SU-DHL-6 (cell line): ENCODE data around the gene ZNF618.

ENCODE experiments used
- H2AFZ ChIP-seq: fragments of 200-600 bp; sonication (generic); 2 replicates; pipeline ENCODE4 v1.6.1; 2014; ENCODE audit warnings: low read depth, mild to moderate bottlenecking, moderate library complexity, mixed read lengths, antibody characterized with exemption, low read length; ENCODE audit not compliant: severe bottlenecking
- H3F3A ChIP-seq: fragments of 200-600 bp; shearing (Covaris generic); 2 replicates; pipeline ENCODE4 v1.6.0; 2016; ENCODE audit warnings: antibody characterized with exemption, mild to moderate bottlenecking; ENCODE audit not compliant: insufficient read depth
- H3K27ac ChIP-seq: fragments of 200-600 bp; sonication (generic); 2 replicates; pipeline ENCODE4 v1.5.1; 2016; ENCODE audit warnings: low read depth, mild to moderate bottlenecking, low read length, moderate library complexity, mixed read lengths
- H3K27me3 ChIP-seq: fragments of 200-600 bp; sonication (generic), shearing (Covaris generic); 2 replicates; pipeline ENCODE4 v1.6.0; 2014; ENCODE audit warnings: mild to moderate bottlenecking, low read length
- H3K36me3 ChIP-seq: fragments of 200-600 bp; sonication (generic); 2 replicates; pipeline ENCODE4 v1.6.1; 2014; ENCODE audit warnings: mild to moderate bottlenecking, low read length, mixed read lengths
- H3K4me2 ChIP-seq: fragments of 300-600, 200-600 bp; shearing (Covaris generic), sonication (generic); 2 replicates; pipeline ENCODE4 v1.6.0; 2014; ENCODE audit warnings: low read length, low read depth, mild to moderate bottlenecking; ENCODE audit not compliant: poor library complexity, severe bottlenecking
- H3K4me3 ChIP-seq: fragments of 200-600 bp; sonication (generic); 2 replicates; pipeline ENCODE4 v1.5.1; 2014; ENCODE audit warnings: antibody characterized with exemption, low read length, mild to moderate bottlenecking, mixed read lengths; ENCODE audit not compliant: insufficient read depth, poor library complexity, severe bottlenecking
- H3K79me2 ChIP-seq: fragments of 200-600 bp; sonication (generic); 2 replicates; pipeline ENCODE4 v1.6.1; 2014; ENCODE audit warnings: mild to moderate bottlenecking, low read length, moderate library complexity; ENCODE audit not compliant: insufficient read depth
- H3K9ac ChIP-seq: fragments of 200-600 bp; sonication (generic); 2 replicates; pipeline ENCODE4 v1.7.0; 2014; ENCODE audit warnings: mild to moderate bottlenecking, low read length
- H3K9me2 ChIP-seq: fragments of 200-600 bp; sonication (generic); replicated peaks from 2 replicates; pipeline ENCODE4 v1.6.1; 2014; ENCODE audit warnings: low read length; ENCODE audit not compliant: insufficient read depth
- H3K9me3 ChIP-seq: fragments of 200-600 bp; sonication (generic); 2 replicates; pipeline ENCODE4 v1.6.1; 2014; ENCODE audit warnings: low read length, mixed read lengths; ENCODE audit not compliant: insufficient read depth
- H4K20me1 ChIP-seq: fragments of 200-600 bp; sonication (generic); 2 replicates; pipeline ENCODE4 v1.6.1; 2014; ENCODE audit warnings: low read depth, mild to moderate bottlenecking, antibody characterized with exemption, low read length, moderate library complexity, mixed read lengths
- EZH2phosphoT487 ChIP-seq: fragments of 200-600 bp; sonication (generic), shearing (Covaris generic); conservative IDR thresholded peaks from 2 replicates; pipeline ENCODE4 v1.6.1; 2018; ENCODE audit warnings: mild to moderate bottlenecking, antibody characterized with exemption, low read length, moderate library complexity, mixed read lengths
- TF ChIP-seq, protein P1 (sequence below): fragments of 200-600 bp; sonication (generic); IDR thresholded peaks from one replicate; pipeline ENCODE4 v1.5.1; 2017; ENCODE audit warnings: antibody characterized with exemption, mild to moderate bottlenecking, low read length, moderate library complexity; ENCODE audit not compliant: insufficient read depth, poor library complexity, severe bottlenecking

Gene ZNF618

GRCh38 chr9:113999256-114000062 lies 123.3 kb downstream of the ZNF618 start:
- no peaks in the 10 kb centered on the region for H3K9me3 ChIP-seq
- H3K36me3 ChIP-seq: no peaks in the 10 kb centered on the region
- H3K79me2 ChIP-seq: no peaks in the 10 kb centered on the region
- no peaks in the 10 kb centered on the region for H4K20me1 ChIP-seq
- no peak overlapping the region for H3K27ac ChIP-seq
- H3K27me3 ChIP-seq: no peaks in the 10 kb centered on the region
- no peak overlapping the region for H3K4me2 ChIP-seq
- no peak overlapping the region for H3K9ac ChIP-seq
- H3F3A ChIP-seq: no peaks in the 10 kb centered on the region
- H3K9me2 ChIP-seq: no peaks in the 10 kb centered on the region
- H3K4me3 ChIP-seq: no peak overlapping the region
- H2AFZ ChIP-seq: no peak overlapping the region
- TF ChIP-seq, protein P1, sequence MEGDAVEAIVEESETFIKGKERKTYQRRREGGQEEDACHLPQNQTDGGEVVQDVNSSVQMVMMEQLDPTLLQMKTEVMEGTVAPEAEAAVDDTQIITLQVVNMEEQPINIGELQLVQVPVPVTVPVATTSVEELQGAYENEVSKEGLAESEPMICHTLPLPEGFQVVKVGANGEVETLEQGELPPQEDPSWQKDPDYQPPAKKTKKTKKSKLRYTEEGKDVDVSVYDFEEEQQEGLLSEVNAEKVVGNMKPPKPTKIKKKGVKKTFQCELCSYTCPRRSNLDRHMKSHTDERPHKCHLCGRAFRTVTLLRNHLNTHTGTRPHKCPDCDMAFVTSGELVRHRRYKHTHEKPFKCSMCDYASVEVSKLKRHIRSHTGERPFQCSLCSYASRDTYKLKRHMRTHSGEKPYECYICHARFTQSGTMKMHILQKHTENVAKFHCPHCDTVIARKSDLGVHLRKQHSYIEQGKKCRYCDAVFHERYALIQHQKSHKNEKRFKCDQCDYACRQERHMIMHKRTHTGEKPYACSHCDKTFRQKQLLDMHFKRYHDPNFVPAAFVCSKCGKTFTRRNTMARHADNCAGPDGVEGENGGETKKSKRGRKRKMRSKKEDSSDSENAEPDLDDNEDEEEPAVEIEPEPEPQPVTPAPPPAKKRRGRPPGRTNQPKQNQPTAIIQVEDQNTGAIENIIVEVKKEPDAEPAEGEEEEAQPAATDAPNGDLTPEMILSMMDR: no peak
- TF ChIP-seq EZH2phosphoT487: no peak

- no peaks in the 10 kb centered on the region for H4K20me1 ChIP-seq
- no peaks in the 10 kb centered on the region for H3K79me2 ChIP-seq
- H3K27me3 ChIP-seq: no peaks in the 10 kb centered on the region
- no peak overlapping the region for H3K4me2 ChIP-seq
- H3K9me3 ChIP-seq: no peaks in the 10 kb centered on the region
- no peaks in the 10 kb centered on the region for H3F3A ChIP-seq
- no peak overlapping the region for H3K9ac ChIP-seq
- H2AFZ ChIP-seq: no peak overlapping the region
- no peak overlapping the region for H3K4me3 ChIP-seq
- TF ChIP-seq, protein P1: no peak
- no peak for TF ChIP-seq EZH2phosphoT487
- no peak overlapping the region for H3K27ac ChIP-seq
- H3K36me3 ChIP-seq: no peaks in the 10 kb centered on the region
- H3K9me2 ChIP-seq: no peaks in the 10 kb centered on the region
These were observed 124.0 kb downstream of the ZNF618 start for GRCh38 chr9:114000063-114000454.

- H3K4me3 ChIP-seq: no peak overlapping the region
- H3K36me3 ChIP-seq: no peaks in the 10 kb centered on the region
- H3K27me3 ChIP-seq: no peaks in the 10 kb centered on the region
- no peak overlapping the region for H3K4me2 ChIP-seq
- no peak overlapping the region for H3K9ac ChIP-seq
- no peak overlapping the region for H3K27ac ChIP-seq
- H3F3A ChIP-seq: no peaks in the 10 kb centered on the region
- H2AFZ ChIP-seq: no peak overlapping the region
- no peaks in the 10 kb centered on the region for H3K9me2 ChIP-seq
- no peaks in the 10 kb centered on the region for H3K9me3 ChIP-seq
- H4K20me1 ChIP-seq: no peaks in the 10 kb centered on the region
- no peaks in the 10 kb centered on the region for H3K79me2 ChIP-seq
- TF ChIP-seq, protein P1: no peak
- TF ChIP-seq EZH2phosphoT487: no peak
These were observed 124.7 kb downstream of the ZNF618 start for GRCh38 chr9:114000671-114001409.
